ENCODE data around the gene ANP32D. TPM values are rescaled to one million over a fixed set of nuclear protein-coding genes. Genes with fewer than 3 reads are reported as not detected.
"Not testable (repeated sequence)": the region's sequence is repeated elsewhere in the genome, so short reads cannot be mapped to it uniquely, and the experiment has no call there.

Gene ANP32D
- total RNA-seq, 4 donors from 2014 or later, result not detected

GRCh38 chr12:48445538-48445937 lies 26.8 kb upstream of the ANP32D start:
- TF ChIP-seq CTCF (IDR thresholded peaks at IDR 0.05) (no peak), POLR2A (IDR thresholded peaks at IDR 0.05) (no peak)
- no peak for DNase-seq (ENCODE audit: low spot score in 2 of 2)
- intact Hi-C loops (cut with DNase I; ENCODE audit: low total_unique reads), result no loop called here
- WGBS, 2 donors, result 80 to 96% methylated on average over 3 of the region's 3 CpGs
- no peak overlapping the region for H3K4me3 ChIP-seq (ENCODE audit: low read depth, poor library complexity, severe bottlenecking)

GRCh38 chr12:48446161-48446776 lies 26.1 kb upstream of the ANP32D start:
- TF ChIP-seq CTCF (IDR thresholded peaks at IDR 0.05) (no peak), POLR2A (IDR thresholded peaks at IDR 0.05) (no peak)
- intact Hi-C loops (cut with DNase I; ENCODE audit: low total_unique reads), result no loop called here
- H3K4me3 ChIP-seq (ENCODE audit: low read depth, poor library complexity, severe bottlenecking), result no peak overlapping the region
- 30 to 35% methylated on average over 4 of the region's 4 CpGs for WGBS, 2 donors
- DNase-seq (ENCODE audit: low spot score in 2 of 2), result no peak

- 78 to 87% methylated on average over 1 of the region's 1 CpG for WGBS, 2 donors
- intact Hi-C loops (cut with DNase I; ENCODE audit: low total_unique reads), result no loop called here
- TF ChIP-seq CTCF (IDR thresholded peaks at IDR 0.05) (no peak), POLR2A (IDR thresholded peaks at IDR 0.05) (no peak)
- no peak for DNase-seq (ENCODE audit: low spot score in 2 of 2)
- H3K4me3 ChIP-seq (ENCODE audit: low read depth, poor library complexity, severe bottlenecking), result no peak overlapping the region
These were observed 24.6 kb upstream of the ANP32D start for GRCh38 chr12:48447755-48448154.

- DNase-seq (ENCODE audit: low spot score in 2 of 2), result no peak
- 71 to 85% methylated on average over 1 of the region's 1 CpG for WGBS, 2 donors
- no peak overlapping the region for H3K4me3 ChIP-seq (ENCODE audit: low read depth, poor library complexity, severe bottlenecking)
- intact Hi-C loops (cut with DNase I; ENCODE audit: low total_unique reads), result no loop called here
- no peak for TF ChIP-seq POLR2A (IDR thresholded peaks at IDR 0.05)
- TF ChIP-seq CTCF (IDR thresholded peaks at IDR 0.05), result no peak
These were observed 21.0 kb upstream of the ANP32D start for GRCh38 chr12:48451372-48451771.

GRCh38 chr12:48452961-48453360 lies 19.4 kb upstream of the ANP32D start:
- intact Hi-C loops (cut with DNase I; ENCODE audit: low total_unique reads), result not testable (repeated sequence)

GRCh38 chr12:48454667-48455066 lies 17.7 kb upstream of the ANP32D start:
- TF ChIP-seq CTCF (IDR thresholded peaks at IDR 0.05), result no peak
- TF ChIP-seq POLR2A (IDR thresholded peaks at IDR 0.05), result no peak
- intact Hi-C loops (cut with DNase I; ENCODE audit: low total_unique reads), result no loop called here
- no peak for DNase-seq (ENCODE audit: low spot score in 2 of 2)
- 92 to 100% methylated on average over 1 of the region's 1 CpG for WGBS, 2 donors
- no peak overlapping the region for H3K4me3 ChIP-seq (ENCODE audit: low read depth, poor library complexity, severe bottlenecking)

More at GRCh38 chr12:48452961-48453360, 19.4 kb upstream of the ANP32D start:
- H3K4me3 ChIP-seq (ENCODE audit: low read depth, poor library complexity, severe bottlenecking); DNase-seq (ENCODE audit: low spot score in 2 of 2): not testable (repeated sequence)
- WGBS, 2 donors, result 79 to 82% methylated on average over 2 of the region's 2 CpGs

Measured in lower leg skin (tissue), 4 donors.